ENCODE results near the gene DDR2.

The DDR2 gene

DNA sequence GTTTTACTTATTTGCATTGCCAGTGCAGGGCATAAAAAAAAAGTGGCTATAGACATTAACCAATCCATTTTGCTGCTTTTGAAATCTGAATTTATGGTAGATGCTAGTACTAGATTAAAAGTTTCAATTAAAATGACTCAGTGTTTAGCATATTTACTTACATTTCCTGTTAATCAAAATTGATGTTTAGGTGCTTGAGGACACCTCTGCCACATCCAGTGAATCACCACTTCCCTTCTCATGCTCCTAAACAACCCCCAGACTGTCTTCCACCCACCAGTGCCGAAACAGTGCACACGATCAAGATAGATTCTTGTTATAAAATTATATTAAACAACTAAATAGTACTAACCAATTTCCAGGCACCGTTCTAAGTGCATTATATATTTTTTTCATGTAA is 191.0 kb downstream of the DDR2 start:
- Histone ChIP-seq H3K36me3 (replicated peaks) (no peaks in the 10 kb centered on the region), H3K4me1 (peaks cover 15% of the 10 kb centered on the region), H3K4me3 (no peak overlapping the region), H3K9me3 (no peaks in the 10 kb centered on the region), H3K27me3 (ENCODE audit: low read depth) (no peaks in the 10 kb centered on the region)
- in situ Hi-C loops (cut with MboI; ENCODE audit: low sequenced_read_pairs), result no loop called here
- no peak for DNase-seq (ENCODE audit: low spot score in 2 of 2)

DNA sequence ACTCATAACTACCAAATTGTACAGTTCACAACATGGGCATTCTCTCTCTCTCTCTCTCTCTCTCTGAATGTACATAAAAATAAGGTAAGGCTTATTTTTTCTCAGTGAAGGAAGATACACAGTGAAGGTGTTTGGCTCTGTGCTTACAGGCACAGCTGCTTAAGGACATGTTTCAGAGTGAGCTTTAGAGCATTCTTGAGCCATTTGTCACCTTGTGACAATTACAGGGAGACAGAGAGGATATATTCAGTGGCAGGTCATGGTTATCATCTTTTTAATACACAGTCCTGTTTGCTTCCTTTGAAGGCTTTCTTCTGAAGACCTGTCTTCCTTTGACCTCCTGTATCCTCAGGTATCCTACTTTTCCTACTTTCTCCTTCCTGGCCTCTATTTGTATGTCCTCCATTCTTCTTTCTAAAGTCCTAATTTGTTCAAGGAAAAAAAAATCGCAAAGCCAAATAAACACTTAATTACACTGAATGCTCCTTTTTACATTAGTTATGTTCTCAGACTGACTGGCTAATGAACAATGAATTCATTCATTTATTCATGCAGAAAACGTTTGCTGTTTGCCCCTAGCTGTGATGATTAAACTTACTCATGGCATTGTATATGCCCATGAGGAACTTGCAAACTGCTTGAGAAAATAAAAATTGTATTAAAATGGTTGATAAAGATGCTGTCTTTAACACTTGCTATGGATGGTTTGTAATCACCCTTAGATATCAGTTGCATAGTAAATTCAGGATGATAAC is 191.7 kb downstream of the DDR2 start:
- Histone ChIP-seq H3K27me3 (ENCODE audit: low read depth) (no peaks in the 10 kb centered on the region), H3K4me1 (peaks cover 15% of the 10 kb centered on the region), H3K36me3 (replicated peaks) (no peaks in the 10 kb centered on the region), H3K9me3 (no peaks in the 10 kb centered on the region), H3K4me3 (no peak overlapping the region)
- in situ Hi-C loops (cut with MboI; ENCODE audit: low sequenced_read_pairs), result no loop called here
- DNase-seq (ENCODE audit: low spot score in 2 of 2), result no peak

DNA sequence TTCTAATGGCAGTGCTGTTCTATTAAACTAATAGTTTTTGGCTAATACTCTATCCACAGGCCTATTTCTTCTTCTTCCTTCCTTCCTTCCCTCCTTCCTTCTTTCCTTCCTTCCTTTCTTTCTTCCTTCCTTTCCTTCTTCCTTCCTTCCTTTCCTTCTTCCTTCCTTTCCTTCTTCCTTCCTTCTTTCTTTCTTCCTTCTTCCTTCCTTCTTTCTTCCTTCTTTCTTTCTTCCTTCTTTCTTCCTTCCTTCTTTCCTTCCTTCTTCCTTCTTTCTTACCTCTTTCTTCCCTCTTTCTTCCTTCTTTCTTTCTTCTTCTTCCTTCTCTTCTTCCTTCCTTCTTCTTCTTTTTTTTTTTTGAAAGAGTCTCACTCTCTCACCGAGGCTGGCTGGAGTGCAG is 197.0 kb downstream of the DDR2 start:
- in situ Hi-C loops (cut with MboI; ENCODE audit: low sequenced_read_pairs), result no loop called here
- H3K4me3 ChIP-seq, result no peak overlapping the region
- H3K36me3 ChIP-seq (replicated peaks), result no peaks in the 10 kb centered on the region
- H3K9me3 ChIP-seq, result no peaks in the 10 kb centered on the region
- H3K27me3 ChIP-seq (ENCODE audit: low read depth), result no peaks in the 10 kb centered on the region; the same call in 1 of the 2 replicates
- H3K4me1 ChIP-seq, result no peaks in the 10 kb centered on the region
- DNase-seq (ENCODE audit: low spot score in 2 of 2), result no peak

DNA sequence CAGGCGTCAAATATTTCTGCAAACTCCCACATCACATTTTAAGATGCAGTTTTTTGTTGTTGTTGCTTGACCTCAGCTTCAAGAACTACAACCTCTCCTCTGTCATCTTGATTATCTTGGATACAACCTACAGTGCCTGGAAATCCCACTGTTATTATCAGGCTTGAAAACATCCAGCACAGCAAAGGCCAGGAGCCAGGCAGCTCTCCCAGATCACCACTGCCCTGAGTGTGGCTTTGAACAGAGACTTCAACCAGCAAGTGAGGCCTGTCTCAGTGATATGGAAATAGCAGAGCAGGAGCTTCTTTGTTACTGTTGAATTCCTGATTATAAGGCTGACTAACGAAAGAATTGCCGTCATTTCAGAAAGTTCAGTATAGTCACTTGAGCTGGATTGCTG is 200.2 kb downstream of the DDR2 start:
- in situ Hi-C loops (cut with MboI; ENCODE audit: low sequenced_read_pairs), result no loop called here
- H3K4me1 ChIP-seq, result no peaks in the 10 kb centered on the region
- H3K27me3 ChIP-seq (ENCODE audit: low read depth), result no peaks in the 10 kb centered on the region; the same call in 1 of the 2 replicates
- no peaks in the 10 kb centered on the region for H3K36me3 ChIP-seq (replicated peaks)
- H3K4me3 ChIP-seq, result no peak overlapping the region
- no peaks in the 10 kb centered on the region for H3K9me3 ChIP-seq
- no peak for DNase-seq (ENCODE audit: low spot score in 2 of 2)

DNA sequence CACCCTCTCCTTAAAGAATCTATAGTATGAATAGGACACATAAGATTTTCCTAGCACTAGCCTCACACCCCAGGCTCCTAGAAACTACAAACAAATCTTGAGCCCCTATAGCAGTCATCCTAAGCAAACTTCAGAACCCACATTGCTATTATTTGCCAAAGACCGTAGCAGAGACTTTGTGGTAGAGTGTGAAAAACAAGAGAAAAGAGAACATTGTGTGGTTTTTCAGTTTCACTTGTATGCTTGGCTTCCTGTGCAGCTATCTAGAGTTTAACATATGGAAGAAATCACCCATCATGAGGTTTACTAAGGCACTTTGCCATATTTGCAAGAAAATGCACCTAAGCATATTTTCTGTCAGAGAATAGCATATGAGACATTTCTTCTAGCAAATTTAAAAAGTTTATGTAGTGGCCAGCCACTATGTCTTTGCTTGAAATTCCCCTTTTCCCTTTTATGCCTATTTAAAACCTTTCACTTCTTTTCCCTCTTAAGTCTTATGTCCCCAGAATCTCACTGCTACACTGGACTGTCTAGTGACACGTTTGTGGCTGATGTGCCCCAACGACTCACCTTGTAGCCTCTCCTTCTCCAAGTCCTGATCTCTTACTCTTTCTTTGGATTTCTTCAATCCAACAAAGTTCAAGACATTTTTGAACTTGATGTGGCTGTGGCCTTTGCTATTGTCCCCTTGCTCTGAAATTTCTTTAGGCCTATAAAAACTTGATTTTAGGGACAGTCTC is 203.1 kb downstream of the DDR2 start:
- Histone ChIP-seq H3K4me1 (no peaks in the 10 kb centered on the region), H3K9me3 (peaks cover 3% of the 10 kb centered on the region; the same call in 1 of the 2 replicates), H3K4me3 (no peak overlapping the region), H3K36me3 (replicated peaks) (no peaks in the 10 kb centered on the region), H3K27me3 (ENCODE audit: low read depth) (no peaks in the 10 kb centered on the region)
- in situ Hi-C loops (cut with MboI; ENCODE audit: low sequenced_read_pairs), result no loop called here
- no peak for DNase-seq (ENCODE audit: low spot score in 2 of 2)
